ENCODE results near the gene GPR62. TPM values are rescaled to one million over a fixed set of nuclear protein-coding genes. Genes with fewer than 3 reads are reported as not detected.

GPR62 gene
- total RNA-seq, 1 donor from 2014 or later: 0.06 TPM

- no peak for DNase-seq (ENCODE audit: extremely low read depth, low read depth, low spot score)
Measured at GRCh38 chr3:51968883-51969678, 13.9 kb downstream of the GPR62 start.

GRCh38 chr3:51969841-51970240 lies 14.7 kb downstream of the GPR62 start:
- DNase-seq (ENCODE audit: extremely low read depth, low read depth, low spot score): no peak

GRCh38 chr3:51970606-51971300 lies 15.6 kb downstream of the GPR62 start:
- no peak for DNase-seq (ENCODE audit: extremely low read depth, low read depth, low spot score)

DNA sequence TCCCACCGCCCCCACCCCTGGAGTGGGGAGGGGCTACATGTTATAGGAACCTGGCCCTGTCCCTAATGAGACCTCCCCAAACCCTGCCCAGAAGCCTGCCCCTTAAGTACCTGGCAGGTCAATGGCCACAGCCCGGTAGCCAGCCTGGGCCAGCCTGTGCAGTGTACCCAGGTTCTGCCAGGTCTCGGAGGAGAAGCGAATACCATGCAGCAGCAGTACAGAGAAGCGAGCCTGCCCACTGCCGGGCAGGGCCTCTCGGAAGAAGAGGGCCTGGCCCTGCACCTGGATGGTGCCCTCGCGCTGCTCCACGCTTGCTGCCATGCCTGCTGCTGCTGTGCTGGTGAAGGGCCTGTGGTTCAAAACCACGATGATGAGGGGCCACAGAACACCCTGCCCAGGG lies 16.2 kb downstream of the GPR62 start:
- no peak for DNase-seq (ENCODE audit: extremely low read depth, low read depth, low spot score)

GRCh38 chr3:51974277-51974962 lies 19.2 kb downstream of the GPR62 start:
- DNase-seq (ENCODE audit: extremely low read depth, low read depth, low spot score): no peak

DNA sequence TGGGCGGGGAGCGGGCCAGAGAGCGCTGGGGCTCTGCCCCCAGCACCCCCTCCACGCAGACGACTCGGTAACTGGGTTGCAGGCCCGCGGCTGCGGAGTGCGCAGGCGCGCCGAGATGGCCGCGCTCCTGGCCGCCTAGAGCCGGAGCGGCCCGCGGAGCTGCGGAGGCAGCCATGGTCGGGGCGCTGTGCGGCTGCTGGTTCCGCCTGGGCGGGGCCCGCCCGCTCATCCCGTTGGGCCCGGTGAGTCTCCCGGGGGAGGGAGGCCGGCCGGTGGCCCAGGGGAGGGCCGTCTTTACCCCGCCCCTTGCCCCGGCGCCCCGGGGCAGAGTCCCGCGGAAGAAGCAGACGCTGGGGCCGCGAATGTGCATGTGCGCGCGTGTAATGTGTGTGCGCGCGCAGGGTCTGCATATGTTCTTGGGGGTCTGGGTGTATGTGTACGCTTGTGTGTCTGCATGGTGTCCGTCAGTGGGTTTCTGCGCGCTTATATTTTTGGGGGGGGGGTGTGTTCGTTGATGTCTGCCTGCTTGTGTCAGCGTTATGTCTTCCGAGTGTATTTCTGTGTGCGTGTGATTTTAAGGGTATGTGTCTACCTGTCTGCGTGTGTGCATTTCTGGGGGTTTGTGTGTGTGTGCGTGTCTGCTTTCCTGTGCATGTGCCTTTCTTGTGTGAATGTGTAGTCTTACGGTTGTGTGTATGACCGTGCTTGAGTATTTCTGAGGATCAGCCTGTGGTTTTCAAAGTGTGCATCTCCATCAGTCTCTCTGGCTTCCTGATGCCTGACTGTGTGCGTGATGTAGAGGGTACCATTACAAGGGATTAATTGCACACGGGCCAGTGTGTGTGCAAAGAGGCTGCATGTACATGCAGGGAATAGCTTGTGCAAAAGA lies 20.0 kb downstream of the GPR62 start, which contains the start of gene ABHD14A:
Gene ABHD14A, plus strand, starts transcription at position 102 of the 889 bp plus-strand sequence. Its CDS starts 72 bp downstream, at position 174.
- DNase-seq (ENCODE audit: extremely low read depth, low read depth, low spot score): no peak

DNA sequence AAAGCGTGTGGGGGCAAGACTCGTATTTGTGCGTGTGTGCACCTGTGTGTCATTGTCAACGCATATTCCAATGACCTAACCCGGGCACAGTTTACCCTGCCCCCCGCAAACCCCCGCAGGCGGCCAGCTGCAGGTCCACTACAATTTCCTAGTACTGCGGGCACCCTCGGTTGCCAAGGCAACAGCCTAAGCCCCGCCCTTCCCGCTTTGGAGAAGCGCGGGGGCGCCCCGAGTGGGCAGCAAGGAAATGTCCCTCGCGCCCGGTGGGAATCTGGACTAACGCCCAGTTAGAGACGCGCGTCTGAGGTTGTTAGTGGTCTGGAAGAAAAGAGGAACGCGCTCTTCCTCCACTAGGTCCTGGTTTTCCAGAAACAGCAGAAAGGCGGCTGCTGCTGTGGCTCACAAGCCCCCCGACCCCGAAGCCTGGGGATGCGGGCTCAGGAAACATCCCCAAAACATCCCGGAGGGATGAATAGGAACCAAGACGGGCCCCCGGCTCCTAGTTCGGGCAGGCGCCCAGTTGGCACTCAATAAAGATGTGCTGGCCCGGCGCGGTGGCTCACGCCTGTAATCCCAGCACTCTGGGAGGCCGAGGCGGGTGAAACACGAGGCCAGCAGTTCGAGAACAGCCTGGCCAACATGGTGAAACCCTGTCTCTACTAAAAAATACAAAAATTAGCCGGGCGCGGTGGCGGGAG lies 20.8 kb downstream of the GPR62 start:
- no peak for DNase-seq (ENCODE audit: extremely low read depth, low read depth, low spot score)

DNA sequence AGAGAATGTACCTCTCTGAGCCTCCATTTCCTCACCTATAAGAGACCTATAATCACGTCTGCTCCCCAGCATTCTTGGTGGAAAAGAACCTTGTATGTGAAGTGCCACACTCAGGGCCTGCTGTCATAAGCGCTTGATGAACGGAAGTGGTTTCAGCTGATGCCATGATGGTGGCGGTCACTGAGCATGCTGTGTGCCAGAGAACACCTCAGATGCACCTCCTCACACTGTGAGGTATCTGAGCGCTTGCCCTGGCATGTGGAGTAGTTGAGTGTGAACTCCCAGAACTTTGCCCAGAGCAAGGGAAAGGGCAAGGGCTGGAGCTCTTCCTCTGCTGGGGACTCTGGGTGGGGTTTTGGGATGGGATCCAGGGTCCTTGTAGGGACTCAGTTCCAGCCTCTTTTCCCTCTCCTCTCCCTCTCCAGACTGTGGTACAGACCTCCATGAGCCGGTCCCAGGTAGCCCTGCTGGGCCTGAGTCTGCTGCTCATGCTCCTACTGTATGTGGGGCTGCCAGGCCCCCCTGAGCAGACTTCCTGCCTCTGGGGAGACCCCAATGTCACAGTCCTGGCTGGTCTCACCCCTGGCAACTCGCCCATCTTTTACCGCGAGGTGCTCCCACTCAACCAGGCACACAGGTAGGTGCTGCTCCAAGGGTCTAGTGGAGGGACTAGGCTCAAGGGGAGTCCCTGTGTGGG lies 22.4 kb downstream of the GPR62 start:
- DNase-seq (ENCODE audit: extremely low read depth, low read depth, low spot score): no peak

GRCh38 chr3:51978143-51978502 lies 22.9 kb downstream of the GPR62 start:
- no peak for DNase-seq (ENCODE audit: extremely low read depth, low read depth, low spot score)

GRCh38 chr3:51980253-51980652 lies 25.1 kb downstream of the GPR62 start:
- DNase-seq (ENCODE audit: extremely low read depth, low read depth, low spot score): no peak

- no peak for DNase-seq (ENCODE audit: extremely low read depth, low read depth, low spot score)
Measured at GRCh38 chr3:51982352-51982837, 27.2 kb downstream of the GPR62 start.

GRCh38 chr3:51982838-51983577 lies 27.8 kb downstream of the GPR62 start, which contains the start of gene ACY1:
Gene ACY1, plus strand, starts transcription at chr3:51983535. Its CDS starts 530 bp downstream, at chr3:51984065.
- no peak for DNase-seq (ENCODE audit: extremely low read depth, low read depth, low spot score)

GRCh38 chr3:51983578-51984268 lies 28.5 kb downstream of the GPR62 start:
- no peak for DNase-seq (ENCODE audit: extremely low read depth, low read depth, low spot score)

GRCh38 chr3:51984269-51984647 lies 29.1 kb downstream of the GPR62 start:
- DNase-seq (ENCODE audit: extremely low read depth, low read depth, low spot score): no peak

DNA sequence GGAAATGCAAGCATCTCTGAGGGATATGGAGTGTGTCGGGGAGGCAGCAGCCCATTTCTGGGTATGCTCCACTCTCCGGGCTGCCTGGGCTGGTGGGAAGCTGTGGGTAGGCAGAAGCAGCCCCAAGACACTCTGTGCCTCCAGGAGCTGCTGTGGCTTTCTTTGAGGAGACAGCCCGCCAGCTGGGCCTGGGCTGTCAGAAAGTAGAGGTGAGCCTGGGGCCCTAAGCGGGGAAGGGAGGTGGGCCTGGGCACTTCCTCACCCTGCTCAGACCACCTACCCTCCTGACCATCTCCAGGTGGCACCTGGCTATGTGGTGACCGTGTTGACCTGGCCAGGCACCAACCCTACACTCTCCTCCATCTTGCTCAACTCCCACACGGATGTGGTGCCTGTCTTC lies 29.9 kb downstream of the GPR62 start:
- DNase-seq (ENCODE audit: extremely low read depth, low read depth, low spot score): no peak

GRCh38 chr3:51986010-51986947 lies 31.1 kb downstream of the GPR62 start:
- DNase-seq (ENCODE audit: extremely low read depth, low read depth, low spot score): no peak

GRCh38 chr3:51987568-51987967 lies 32.4 kb downstream of the GPR62 start:
- no peak for DNase-seq (ENCODE audit: extremely low read depth, low read depth, low spot score)

All from glomerular endothelial cell (primary cell).